GM23248 (cell line): ENCODE data around the gene CTNS. TPM values are rescaled to one million over a fixed set of nuclear protein-coding genes. Genes with fewer than 3 reads are reported as not detected.

Experiments
- DNase-seq: peaks from one replicate; pipeline ENCODE4 v3.0.0-alpha.2; 2015
- H2AFZ ChIP-seq: fragments of 200-600 bp; sonication (generic); 2 replicates; pipeline ENCODE4 v1.6.1; 2016; ENCODE audit warnings: antibody characterized with exemption
- H3F3A ChIP-seq: fragments of 200-600 bp; sonication (generic); 2 replicates; pipeline ENCODE4 v1.6.1; 2016; ENCODE audit warnings: mild to moderate bottlenecking, antibody characterized with exemption, mixed run types; ENCODE audit not compliant: insufficient read depth
- H3K27ac ChIP-seq: fragments of 200-600 bp; sonication (generic); 2 replicates; pipeline ENCODE4 v1.5.1; 2016; ENCODE audit warnings: mild to moderate bottlenecking
- H3K27me3 ChIP-seq: fragments of 200-600 bp; sonication (generic); replicated peaks from 2 replicates; pipeline ENCODE4 v1.6.1; 2016; ENCODE audit warnings: mild to moderate bottlenecking; ENCODE audit not compliant: insufficient read depth
- H3K36me3 ChIP-seq: fragments of 200-600 bp; sonication (generic); 2 replicates; pipeline ENCODE4 v1.6.1; 2016; ENCODE audit warnings: low read depth, mild to moderate bottlenecking
- H3K4me1 ChIP-seq: fragments of 200-600 bp; sonication (generic); 2 replicates; pipeline ENCODE4 v1.6.1; 2016; ENCODE audit warnings: mild to moderate bottlenecking; ENCODE audit not compliant: insufficient read depth
- H3K4me2 ChIP-seq: fragments of 200-600 bp; sonication (generic); one replicate; pipeline ENCODE4 v1.6.1; 2016; ENCODE audit warnings: mild to moderate bottlenecking; ENCODE audit not compliant: unreplicated experiment
- H3K4me3 ChIP-seq: fragments of 200-600 bp; sonication (generic); 2 replicates; pipeline ENCODE4 v1.5.1; 2016; ENCODE audit warnings: mild to moderate bottlenecking
- H3K79me2 ChIP-seq: fragments of 200-600 bp; sonication (generic); 2 replicates; pipeline ENCODE4 v1.6.1; 2016; ENCODE audit warnings: mild to moderate bottlenecking; ENCODE audit not compliant: insufficient read depth
- H3K9ac ChIP-seq: fragments of 200-600 bp; sonication (generic); 2 replicates; pipeline ENCODE4 v1.6.1; 2016; ENCODE audit warnings: mild to moderate bottlenecking
- H3K9me2 ChIP-seq: fragments of 200-600 bp; sonication (generic); 2 replicates; pipeline ENCODE4 v1.6.1; 2016; ENCODE audit warnings: mixed run types, mild to moderate bottlenecking, moderate library complexity; ENCODE audit not compliant: insufficient read depth
- H3K9me3 ChIP-seq: fragments of 200-600 bp; sonication (generic); one replicate; pipeline ENCODE4 v1.6.1; 2017; ENCODE audit warnings: low read depth
- H4K20me1 ChIP-seq: fragments of 200-600 bp; sonication (generic); 2 replicates; pipeline ENCODE4 v1.6.0; 2016; ENCODE audit not compliant: insufficient read depth
- EZH2 ChIP-seq: fragments of 200-600 bp; sonication (generic); IDR thresholded peaks from 2 replicates; pipeline ENCODE4 v1.6.1; 2018; ENCODE audit warnings: antibody characterized with exemption, mild to moderate bottlenecking; ENCODE audit not compliant: insufficient read depth, poor library complexity, severe bottlenecking
- EZH2phosphoT487 ChIP-seq: fragments of 200-600 bp; sonication (generic); IDR thresholded peaks from 2 replicates; pipeline ENCODE4 v1.6.1; 2018; ENCODE audit warnings: antibody characterized with exemption, moderate library complexity, mild to moderate bottlenecking, low read depth; ENCODE audit not compliant: insufficient read depth
- WGBS, 2 experiments: methylation state at CpG; one replicate each; pipeline ENCODE4 v1.1.6; 2015 to 2017; ENCODE audit warnings: low lambda C conversion rate in 2 of 2, low coverage in 1 of 2; ENCODE audit errors: missing lambda C conversion rate in 2 of 2; 5-methylcytosine and 5-hydroxymethylcytosine counted together
- in situ Hi-C: fragments of 300-500 bp; cut with MboI; formaldehyde crosslinking; loops from 2 replicates; pipeline ENCODE4 v1.15.0; 2020
- polyA plus RNA-seq: library from polyadenylated mRNA; unstranded; fragments of >200 nt; fragmentation: Nextera tagmentation; extraction: Ambion mirVana; gene quantifications from 2 replicates; pipeline ENCODE4 v1.2.1, GENCODE V29; 2016
- total RNA-seq: library from RNA; depleted of rRNA; stranded (reverse); fragments of >200 nt; shearing (Covaris generic); gene quantifications from 2 replicates; pipeline ENCODE4 v1.2.3, GENCODE V29; 2014

The CTNS gene
- total and polyA plus RNA-seq, 2 experiments from 2014 or later, result 7.2 to 7.5 TPM

- no peak overlapping the region for H3K4me3 ChIP-seq
- H3K9me2 ChIP-seq, result no peaks in the 10 kb centered on the region
- H3K27ac ChIP-seq, result peak overlapping the region; percentile 15; the same call in 1 of the 2 replicates
- no peaks in the 10 kb centered on the region for H4K20me1 ChIP-seq
- peaks cover 9% of the 10 kb centered on the region; the same call in 1 of the 2 replicates for H3F3A ChIP-seq
- TF ChIP-seq EZH2phosphoT487 (no peak), EZH2 (no peak)
- in situ Hi-C loops, result no loop called here
- WGBS, 2 experiments, result 66 to 78% methylated on average over 23 of the region's 23 CpGs
- no peak for DNase-seq
- H2AFZ ChIP-seq, result no peak overlapping the region
- no peak overlapping the region for H3K4me2 ChIP-seq
- no peak overlapping the region for H3K9ac ChIP-seq
- peaks cover 9% of the 10 kb centered on the region; the same call in 1 of the 2 replicates for H3K79me2 ChIP-seq
- H3K36me3 ChIP-seq, result no peaks in the 10 kb centered on the region
- H3K9me3 ChIP-seq, result no peaks in the 10 kb centered on the region
- H3K4me1 ChIP-seq, result peaks cover 12% of the 10 kb centered on the region
- no peaks in the 10 kb centered on the region for H3K27me3 ChIP-seq
These were observed 23.8 kb downstream of the CTNS start for GRCh38 chr17:3660311-3660891.

DNA sequence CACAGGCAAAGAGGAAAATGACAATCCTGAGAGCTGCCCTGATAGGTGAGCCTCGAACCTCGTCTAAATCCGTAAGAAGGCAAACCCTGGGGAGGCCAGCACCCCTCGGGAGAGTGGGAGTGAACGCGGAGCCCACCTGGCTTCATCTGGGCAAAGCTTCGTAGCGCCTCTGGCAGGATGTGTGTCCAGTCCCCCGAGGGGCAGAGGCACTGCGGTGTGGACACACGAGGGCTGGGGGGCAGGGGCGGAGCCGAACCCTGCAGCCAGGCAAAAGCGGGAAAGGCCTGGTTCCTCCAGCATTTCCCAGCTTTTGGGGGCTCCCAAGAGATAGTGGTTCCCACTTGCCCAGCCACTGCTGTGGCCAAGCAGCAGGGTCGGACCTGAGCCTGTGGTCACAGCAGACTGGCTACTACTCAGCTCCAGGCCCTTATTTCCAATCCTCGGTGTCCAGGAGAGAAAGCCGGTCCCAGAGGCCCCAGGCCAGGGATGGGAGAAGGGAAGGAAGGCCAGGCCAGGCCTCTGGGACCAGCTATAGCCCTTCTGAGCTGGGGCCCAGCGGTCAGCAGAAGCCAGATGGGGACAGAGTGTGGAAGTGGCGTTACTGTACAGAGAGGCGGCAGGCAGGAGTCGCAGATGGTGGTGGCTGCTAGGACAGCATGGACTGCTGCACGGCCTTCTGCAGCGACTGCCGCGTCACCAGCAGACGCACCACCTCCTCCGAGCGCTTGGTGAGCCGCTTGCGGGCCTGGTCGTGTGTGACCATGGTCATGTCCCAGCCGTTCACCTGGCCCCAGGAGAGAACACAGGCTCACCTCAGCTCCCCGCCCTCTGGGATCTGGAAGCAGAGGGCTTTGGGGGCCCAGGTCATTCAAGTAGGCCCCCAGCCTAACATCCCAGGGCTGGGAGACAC lies 26.8 kb downstream of the CTNS start:
- Histone ChIP-seq H3F3A (peaks cover 9% of the 10 kb centered on the region; the same call in 1 of the 2 replicates), H3K9ac (no peak overlapping the region), H3K36me3 (no peaks in the 10 kb centered on the region), H4K20me1 (no peaks in the 10 kb centered on the region), H3K4me2 (no peak overlapping the region), H3K27ac (no peak overlapping the region), H3K4me3 (no peak overlapping the region), H3K9me3 (no peaks in the 10 kb centered on the region), H2AFZ (no peak overlapping the region), H3K9me2 (no peaks in the 10 kb centered on the region), H3K79me2 (peaks cover 31% of the 10 kb centered on the region), H3K27me3 (no peaks in the 10 kb centered on the region), H3K4me1 (peaks cover 18% of the 10 kb centered on the region)
- DNase-seq, result no peak
- in situ Hi-C loops, result no loop called here
- TF ChIP-seq EZH2phosphoT487 (no peak), EZH2 (no peak)
- 89 to 90% methylated on average over 31 to 33 of the region's 33 CpGs for WGBS, 2 experiments

GRCh38 chr17:3665834-3666233 lies 29.3 kb downstream of the CTNS start:
- no peak for DNase-seq
- H3K4me1 ChIP-seq, result peaks cover 16% of the 10 kb centered on the region
- no peak for TF ChIP-seq EZH2phosphoT487
- no peak for TF ChIP-seq EZH2
- H3K27me3 ChIP-seq, result no peaks in the 10 kb centered on the region
- no peak overlapping the region; the same call in 1 of the 2 replicates for H3K9ac ChIP-seq
- H3K36me3 ChIP-seq, result no peaks in the 10 kb centered on the region
- peaks cover 53% of the 10 kb centered on the region for H3K79me2 ChIP-seq
- H3K9me3 ChIP-seq, result no peaks in the 10 kb centered on the region
- H4K20me1 ChIP-seq, result no peaks in the 10 kb centered on the region
- WGBS, 2 experiments, result 39 to 47% methylated on average over 5 of the region's 5 CpGs
- H3K4me2 ChIP-seq, result peak overlapping the region; percentile 41
- no peaks in the 10 kb centered on the region for H3K9me2 ChIP-seq
- no peak overlapping the region for H2AFZ ChIP-seq
- in situ Hi-C loops, result no loop called here
- H3F3A ChIP-seq, result peaks cover 4% of the 10 kb centered on the region; the same call in 1 of the 2 replicates
- no peak overlapping the region for H3K27ac ChIP-seq
- H3K4me3 ChIP-seq, result 0 out of 2 replicates have a peak overlapping the region, but pooled peaks have one; percentile 15

- H3K4me1 ChIP-seq, result peaks cover 16% of the 10 kb centered on the region
- in situ Hi-C loops, result no loop called here
- no peaks in the 10 kb centered on the region for H4K20me1 ChIP-seq
- no peak for DNase-seq
- H3K9ac ChIP-seq, result peak overlapping the region; percentile 87
- no peaks in the 10 kb centered on the region for H3K9me3 ChIP-seq
- H3K27ac ChIP-seq, result 0 out of 2 replicates have a peak overlapping the region, but pooled peaks have one; percentile 81
- no peak overlapping the region for H2AFZ ChIP-seq
- no peaks in the 10 kb centered on the region for H3K36me3 ChIP-seq
- no peaks in the 10 kb centered on the region for H3K27me3 ChIP-seq
- 34 to 39% methylated on average over 6 of the region's 6 CpGs for WGBS, 2 experiments
- peaks cover 4% of the 10 kb centered on the region; the same call in 1 of the 2 replicates for H3F3A ChIP-seq
- no peaks in the 10 kb centered on the region for H3K9me2 ChIP-seq
- peaks cover 58% of the 10 kb centered on the region for H3K79me2 ChIP-seq
- H3K4me2 ChIP-seq, result peak overlapping the region; percentile 92
- TF ChIP-seq EZH2 (no peak), EZH2phosphoT487 (no peak)
- H3K4me3 ChIP-seq, result peak overlapping the region; percentile 83
These were observed 30.0 kb downstream of the CTNS start for GRCh38 chr17:3666516-3666915.
